GM19438 (cell line): ENCODE measurements around the gene BAIAP2L1.
"Not testable (repeated sequence)": the region's sequence is repeated elsewhere in the genome, so short reads cannot be mapped to it uniquely, and the experiment has no call there.

Experiments used
- ATAC-seq: cut with Tn5 transposase; IDR thresholded peaks from one replicate; pipeline ENCODE4 v1.9.1; 2021; ENCODE audit warnings: low read depth; ENCODE audit not compliant: unreplicated experiment

The BAIAP2L1 gene

GRCh38 chr7:98400542-98401340 is at the start of gene BAIAP2L1:
BAIAP2L1 (minus strand) TSS chr7:98401090; CDS start chr7:98400852, 238 bp downstream.
- peak; percentile 81 for ATAC-seq

- ATAC-seq, result no peak
Measured at GRCh38 chr7:98448766-98449165, 47.9 kb upstream of the BAIAP2L1 start.

GRCh38 chr7:98440992-98441391 is 40.1 kb upstream of the BAIAP2L1 start:
- not testable (repeated sequence) for ATAC-seq

- ATAC-seq, result no peak
Measured at GRCh38 chr7:98439484-98439883, 38.6 kb upstream of the BAIAP2L1 start.

GRCh38 chr7:98434087-98434486 is 33.2 kb upstream of the BAIAP2L1 start:
- ATAC-seq, result no peak

- no peak for ATAC-seq
Measured at GRCh38 chr7:98429799-98430198, 28.9 kb upstream of the BAIAP2L1 start.

- no peak for ATAC-seq
Measured at GRCh38 chr7:98423043-98423442, 22.2 kb upstream of the BAIAP2L1 start.

GRCh38 chr7:98420966-98421612 is 20.2 kb upstream of the BAIAP2L1 start:
- ATAC-seq, result no peak

GRCh38 chr7:98419988-98420387 is 19.1 kb upstream of the BAIAP2L1 start:
- ATAC-seq, result not testable (repeated sequence)

- not testable (repeated sequence) for ATAC-seq
Measured at GRCh38 chr7:98419316-98419691, 18.4 kb upstream of the BAIAP2L1 start.

- ATAC-seq, result no peak
Measured at GRCh38 chr7:98418636-98419315, 17.9 kb upstream of the BAIAP2L1 start.

GRCh38 chr7:98418271-98418635 is 17.4 kb upstream of the BAIAP2L1 start:
- no peak for ATAC-seq

- ATAC-seq, result not testable (repeated sequence)
Measured at GRCh38 chr7:98417604-98418270, 16.8 kb upstream of the BAIAP2L1 start.

GRCh38 chr7:98414205-98414900 is 13.5 kb upstream of the BAIAP2L1 start:
- ATAC-seq, result no peak

- not testable (repeated sequence) for ATAC-seq
Measured at GRCh38 chr7:98413655-98414054, 12.8 kb upstream of the BAIAP2L1 start.

- ATAC-seq, result no peak
Measured at GRCh38 chr7:98409843-98410242, 9.0 kb upstream of the BAIAP2L1 start.

GRCh38 chr7:98408146-98408545 is 7.3 kb upstream of the BAIAP2L1 start:
- not testable (repeated sequence) for ATAC-seq

GRCh38 chr7:98406827-98407226 is 5.9 kb upstream of the BAIAP2L1 start:
- no peak for ATAC-seq

GRCh38 chr7:98404840-98405239 is 4.0 kb upstream of the BAIAP2L1 start:
- ATAC-seq, result no peak

GRCh38 chr7:98399890-98400541 is 874 bp downstream of the BAIAP2L1 start:
- ATAC-seq, result no peak
